Left lung (tissue), 10 donors: ENCODE data around the gene GRIFIN. TPM values are rescaled to one million over a fixed set of nuclear protein-coding genes. Genes with fewer than 3 reads are reported as not detected.

ENCODE experiments used
- ATAC-seq: fragments of 200-7000 bp; cut with Tn5 transposase; one replicate; pipeline ENCODE4 v1.9.1; 2020; ENCODE audit warnings: moderate library complexity
- DNase-seq, 4 donors: peaks; one replicate each; pipeline ENCODE4 v3.0.0-alpha.2; 2013 to 2020
- H3K27ac ChIP-seq, 2 donors: fragments of 200-600 bp; sonication (generic) in 1 of 2; one replicate each; pipeline versions ENCODE4 v1.5.0 to v1.8.0; 2020 to 2021
- H3K27me3 ChIP-seq, 2 donors: fragments of 200-600 bp; sonication (generic) in 1 of 2; one replicate each; pipeline versions ENCODE4 v1.5.0 to v1.8.0; 2020 to 2021
- H3K36me3 ChIP-seq, 2 donors: fragments of 200-600 bp; sonication (generic) in 1 of 2; one replicate each; pipeline versions ENCODE4 v1.5.0 to v1.8.0; 2020 to 2021
- H3K4me1 ChIP-seq, 2 donors: fragments of 200-600 bp; one replicate each; pipeline ENCODE4 v1.8.0; 2021
- H3K4me3 ChIP-seq, 2 donors: fragments of 200-600 bp; sonication (generic) in 1 of 2; one replicate each; pipeline versions ENCODE4 v1.5.0 to v1.8.0; 2020 to 2021; ENCODE audit warnings: mild to moderate bottlenecking in 1 of 2
- H3K9me3 ChIP-seq, 2 donors: fragments of 200-600 bp; sonication (generic) in 1 of 2; one replicate each; pipeline versions ENCODE4 v1.5.0 to v1.8.0; 2020 to 2021
- intact Hi-C, 2 donors: fragments of 100-400 bp; cut with DNase I; formaldehyde crosslinking; loops; one replicate each; pipeline versions ENCODE4 v1.11.2 to v1.14.2; 2022
- polyA plus RNA-seq, 6 donors: library from polyadenylated mRNA; unstranded; fragments of 120-200 nt; gene quantifications; one replicate each; pipeline ENCODE4 v1.2.1, GENCODE V29; 2013; ENCODE audit not compliant: insufficient read length in 6 of 6
- total RNA-seq, 2 donors: library from RNA; stranded (reverse); fragmentation: NEBNext Ultra II Directional; extraction: Animal tissue kit (Norgen Biotek cat#: 25700); gene quantifications; one replicate each; pipeline ENCODE4 v1.2.1, GENCODE V29; 2021
- TF ChIP-seq, protein P1 (sequence below), 2 donors: fragments of 200-600 bp; sonication (generic) in 1 of 2; IDR thresholded peaks; one replicate each; pipeline versions ENCODE4 v1.5.0 to v1.8.0; 2021; ENCODE audit warnings: antibody characterized with exemption in 2 of 2
- donor health status: DM: no; HTN: yes; CAD: no.
- donor health status: DM: no; HTN: no; CAD: no.

GRIFIN gene
- total and polyA plus RNA-seq, 8 donors: 0.22 to 0.31 (median 0.26) TPM; not detected in 5

DNA sequence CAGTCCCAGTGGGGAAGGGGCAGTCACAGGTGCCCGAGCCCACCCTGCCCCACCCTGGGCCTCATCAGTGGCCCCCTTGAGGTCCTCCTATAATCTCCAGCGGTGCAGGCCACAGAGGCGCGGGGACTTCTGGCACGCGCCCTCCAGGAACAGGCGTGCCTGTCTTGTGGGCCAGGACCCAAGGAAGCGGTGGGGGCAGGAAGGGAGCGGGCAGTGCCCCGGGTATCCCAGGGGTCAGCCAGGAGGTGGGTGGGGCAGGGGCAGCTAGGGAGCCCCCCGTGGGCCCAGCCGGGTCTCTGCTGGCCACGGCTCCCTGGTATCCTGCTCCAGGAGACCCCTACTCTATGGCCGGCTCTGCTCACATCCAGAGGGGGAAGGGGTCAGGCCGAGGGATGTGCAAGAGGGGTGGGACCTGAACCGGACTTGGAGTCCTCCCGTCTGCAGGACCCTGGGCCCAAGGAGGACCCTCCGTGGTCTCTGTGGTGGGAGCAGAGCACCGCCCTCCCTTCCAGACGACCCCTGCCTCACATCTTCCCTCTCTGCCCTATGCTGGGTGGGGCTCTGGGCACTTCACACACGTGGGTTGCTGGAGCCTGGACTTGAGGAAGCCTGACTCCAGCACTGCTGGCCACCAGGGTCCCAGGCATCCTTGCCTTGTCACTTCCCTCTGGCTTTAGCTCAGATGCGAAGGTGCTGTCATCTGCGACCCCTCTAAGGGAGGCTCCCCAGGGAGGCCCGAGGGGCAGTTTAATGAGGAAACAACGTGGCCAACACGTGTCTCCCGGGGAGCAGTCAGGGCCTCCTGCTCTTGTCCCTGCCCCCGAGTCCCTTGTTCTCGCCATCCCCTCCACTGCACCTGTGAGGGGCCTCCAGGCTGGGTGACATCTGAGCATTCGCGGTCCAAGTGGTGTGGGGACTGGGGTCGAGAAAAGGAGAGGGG lies 18.3 kb upstream of the GRIFIN start:
- Histone ChIP-seq H3K4me3 (no peak overlapping the region), H3K9me3 (no peaks in the 10 kb centered on the region), H3K27me3 (peaks cover 0 to 37% of the 10 kb centered on the region in 2 donors), H3K36me3 (no peaks in the 10 kb centered on the region), H3K27ac (no peak overlapping the region), H3K4me1 (peaks cover 0 to 14% of the 10 kb centered on the region in 2 donors)
- no peak for ATAC-seq
- TF ChIP-seq, protein P1, sequence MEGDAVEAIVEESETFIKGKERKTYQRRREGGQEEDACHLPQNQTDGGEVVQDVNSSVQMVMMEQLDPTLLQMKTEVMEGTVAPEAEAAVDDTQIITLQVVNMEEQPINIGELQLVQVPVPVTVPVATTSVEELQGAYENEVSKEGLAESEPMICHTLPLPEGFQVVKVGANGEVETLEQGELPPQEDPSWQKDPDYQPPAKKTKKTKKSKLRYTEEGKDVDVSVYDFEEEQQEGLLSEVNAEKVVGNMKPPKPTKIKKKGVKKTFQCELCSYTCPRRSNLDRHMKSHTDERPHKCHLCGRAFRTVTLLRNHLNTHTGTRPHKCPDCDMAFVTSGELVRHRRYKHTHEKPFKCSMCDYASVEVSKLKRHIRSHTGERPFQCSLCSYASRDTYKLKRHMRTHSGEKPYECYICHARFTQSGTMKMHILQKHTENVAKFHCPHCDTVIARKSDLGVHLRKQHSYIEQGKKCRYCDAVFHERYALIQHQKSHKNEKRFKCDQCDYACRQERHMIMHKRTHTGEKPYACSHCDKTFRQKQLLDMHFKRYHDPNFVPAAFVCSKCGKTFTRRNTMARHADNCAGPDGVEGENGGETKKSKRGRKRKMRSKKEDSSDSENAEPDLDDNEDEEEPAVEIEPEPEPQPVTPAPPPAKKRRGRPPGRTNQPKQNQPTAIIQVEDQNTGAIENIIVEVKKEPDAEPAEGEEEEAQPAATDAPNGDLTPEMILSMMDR (IDR thresholded peaks at IDR 0.05): no peak
- DNase-seq: no peak
- intact Hi-C loops: no loop called here

DNA sequence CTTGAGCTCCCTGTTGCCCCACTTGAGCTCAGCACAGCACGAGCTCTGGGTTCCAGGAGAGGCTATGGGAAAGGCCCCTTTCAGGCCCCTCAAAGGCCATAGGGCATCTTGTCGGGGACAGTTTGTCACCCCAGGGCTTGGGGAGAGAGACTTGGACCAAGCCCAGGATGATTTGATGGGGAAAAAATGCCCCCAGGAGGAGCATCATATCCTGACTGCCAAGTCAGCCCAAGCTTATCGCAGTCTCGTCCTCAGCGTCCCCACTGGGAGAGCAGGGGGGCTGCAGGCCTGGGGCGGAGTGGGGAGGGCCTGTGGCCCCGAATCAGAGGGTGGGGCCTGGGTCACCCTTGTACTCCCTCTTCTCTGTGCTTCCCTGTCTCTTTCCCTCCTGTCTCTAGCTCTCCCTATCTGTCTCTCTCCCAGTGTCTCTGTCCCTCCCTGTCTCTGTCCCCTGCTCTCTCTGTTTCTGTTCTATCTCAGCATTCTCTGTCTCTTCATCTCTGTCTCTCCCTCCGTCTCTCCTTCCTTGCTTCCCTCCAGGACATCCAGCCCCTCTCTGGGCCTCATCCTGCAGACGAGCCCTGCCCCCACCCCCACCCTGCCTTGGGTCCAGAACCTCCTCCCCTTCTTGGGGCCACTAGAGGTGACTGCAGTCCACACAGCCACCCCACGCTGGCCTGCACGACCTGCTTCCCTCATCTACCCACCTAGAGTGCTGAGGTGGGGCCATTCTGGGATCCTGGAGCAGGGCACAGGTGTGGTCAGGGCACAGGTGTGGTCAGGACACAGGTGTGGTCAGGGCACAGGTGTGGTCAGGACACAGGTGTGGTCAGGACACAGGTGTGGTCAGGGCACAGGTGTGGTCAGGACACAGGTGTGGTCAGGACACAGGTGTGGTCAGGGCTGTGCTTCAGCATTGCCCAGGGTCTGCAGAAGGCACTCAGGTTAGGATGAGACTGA lies 17.3 kb upstream of the GRIFIN start:
- ATAC-seq (no peak), DNase-seq (no peak)
- no peak overlapping the region for H3K27ac ChIP-seq
- intact Hi-C loops: no loop called here
- H3K9me3 ChIP-seq: no peaks in the 10 kb centered on the region
- no peaks in the 10 kb centered on the region for H3K36me3 ChIP-seq
- H3K27me3 ChIP-seq: peaks cover 0 to 34% of the 10 kb centered on the region in 2 donors
- peaks cover 0 to 14% of the 10 kb centered on the region in 2 donors for H3K4me1 ChIP-seq
- TF ChIP-seq, protein P1 (IDR thresholded peaks at IDR 0.05): no peak
- no peak overlapping the region for H3K4me3 ChIP-seq

DNA sequence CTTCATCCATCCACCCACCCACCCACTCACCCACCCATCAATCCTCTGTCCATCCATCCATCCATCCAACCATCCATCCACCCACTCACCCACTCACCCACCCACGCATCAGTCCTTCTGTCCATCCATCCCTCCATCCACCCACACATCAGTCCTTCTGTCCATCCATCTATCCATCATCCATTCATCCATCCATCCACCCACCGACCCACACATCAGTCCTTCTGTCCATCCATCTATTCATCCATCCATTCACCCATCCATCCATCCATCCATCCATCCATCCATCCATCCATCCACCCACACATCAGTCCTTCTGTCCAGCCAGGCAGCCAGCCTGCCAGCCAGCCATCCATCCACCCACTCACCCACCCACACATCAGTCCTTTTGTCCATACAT lies 15.8 kb upstream of the GRIFIN start:
- H3K27ac ChIP-seq: no peak overlapping the region
- TF ChIP-seq, protein P1 (IDR thresholded peaks at IDR 0.05): no peak
- peaks cover 0 to 14% of the 10 kb centered on the region in 2 donors for H3K4me1 ChIP-seq
- peaks cover 0 to 19% of the 10 kb centered on the region in 2 donors for H3K27me3 ChIP-seq
- no peaks in the 10 kb centered on the region for H3K9me3 ChIP-seq
- intact Hi-C loops: no loop called here
- no peak overlapping the region for H3K4me3 ChIP-seq
- no peak for ATAC-seq
- H3K36me3 ChIP-seq: no peaks in the 10 kb centered on the region
- DNase-seq: no peak

DNA sequence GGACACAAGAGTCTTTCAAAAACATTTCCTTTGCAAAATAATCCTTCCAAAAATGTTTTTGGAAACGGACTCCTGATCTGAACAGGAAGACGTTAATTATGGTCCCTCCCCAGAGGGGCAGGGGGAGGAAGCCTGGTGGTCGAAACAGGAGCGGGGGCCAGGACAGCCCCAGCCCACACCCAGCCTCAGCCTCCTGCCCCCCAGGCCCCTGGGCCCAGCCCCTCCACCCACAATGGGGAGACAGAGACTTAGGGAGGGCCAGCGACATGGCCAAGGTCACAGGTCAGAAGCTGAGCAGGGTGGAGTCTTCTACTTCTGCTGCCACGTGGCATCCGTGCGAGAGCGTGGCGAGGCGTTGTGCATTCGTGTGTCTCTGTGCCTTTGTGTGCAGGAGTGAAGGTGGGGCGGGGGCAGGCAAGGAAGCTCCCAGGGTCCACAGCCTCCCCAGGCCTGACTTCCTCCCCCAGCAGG lies 14.0 kb upstream of the GRIFIN start:
- no peak overlapping the region for H3K4me3 ChIP-seq
- ATAC-seq (no peak), DNase-seq (peak in 1 of 4 donors; percentile 62)
- no peaks in the 10 kb centered on the region for H3K9me3 ChIP-seq
- intact Hi-C loops: no loop called here
- peaks cover 0 to 14% of the 10 kb centered on the region in 2 donors for H3K4me1 ChIP-seq
- H3K36me3 ChIP-seq: no peaks in the 10 kb centered on the region
- peaks cover 0 to 9% of the 10 kb centered on the region in 2 donors for H3K27me3 ChIP-seq
- TF ChIP-seq, protein P1 (IDR thresholded peaks at IDR 0.05): no peak
- H3K27ac ChIP-seq: no peak overlapping the region
